ENCODE measurements around the gene NXPH4. TPM values are rescaled to one million over a fixed set of nuclear protein-coding genes. Genes with fewer than 3 reads are reported as not detected.

NXPH4 gene
- total RNA-seq (2014; rRNA removed; shearing (Covaris generic)): 5.6 and 10.7 TPM in 2 replicates

GRCh38 chr12:57216014-57216911 is at the start of gene NXPH4:
TSS of gene NXPH4 (plus strand) at chr12:57216794. CDS start at chr12:57216970, 176 bp downstream.
- DNase-seq (ENCODE audit: low spot score): no peak

GRCh38 chr12:57166971-57167371 is 49.6 kb upstream of the NXPH4 start:
- DNase-seq (ENCODE audit: low spot score): no peak

- no peak for DNase-seq (ENCODE audit: low spot score)
These were observed 48.5 kb upstream of the NXPH4 start for GRCh38 chr12:57168058-57168457.

- DNase-seq (ENCODE audit: low spot score): no peak
These were observed 47.4 kb upstream of the NXPH4 start for GRCh38 chr12:57169046-57169795.

- no peak for DNase-seq (ENCODE audit: low spot score)
These were observed 46.6 kb upstream of the NXPH4 start for GRCh38 chr12:57169969-57170368.

- no peak for DNase-seq (ENCODE audit: low spot score)
These were observed 46.2 kb upstream of the NXPH4 start for GRCh38 chr12:57170408-57170807.

- no peak for DNase-seq (ENCODE audit: low spot score)
These were observed 45.7 kb upstream of the NXPH4 start for GRCh38 chr12:57170927-57171326.

GRCh38 chr12:57171668-57172067 is 44.9 kb upstream of the NXPH4 start:
- DNase-seq (ENCODE audit: low spot score): no peak

GRCh38 chr12:57173089-57173488 is 43.5 kb upstream of the NXPH4 start:
- no peak for DNase-seq (ENCODE audit: low spot score)

GRCh38 chr12:57173683-57174082 is 42.9 kb upstream of the NXPH4 start:
- DNase-seq (ENCODE audit: low spot score): no peak

GRCh38 chr12:57175428-57176138 is 41.0 kb upstream of the NXPH4 start:
- DNase-seq (ENCODE audit: low spot score): peak; percentile 53

- no peak for DNase-seq (ENCODE audit: low spot score)
These were observed 40.5 kb upstream of the NXPH4 start for GRCh38 chr12:57176139-57176477.

- DNase-seq (ENCODE audit: low spot score): no peak
These were observed 39.7 kb upstream of the NXPH4 start for GRCh38 chr12:57176846-57177245.

- no peak for DNase-seq (ENCODE audit: low spot score)
These were observed 39.2 kb upstream of the NXPH4 start for GRCh38 chr12:57177354-57177753.

- no peak for DNase-seq (ENCODE audit: low spot score)
These were observed 38.4 kb upstream of the NXPH4 start for GRCh38 chr12:57178213-57178612.

GRCh38 chr12:57179331-57180086 is 37.1 kb upstream of the NXPH4 start:
- no peak for DNase-seq (ENCODE audit: low spot score)

GRCh38 chr12:57180321-57180989 is 36.1 kb upstream of the NXPH4 start:
- DNase-seq (ENCODE audit: low spot score): no peak

- no peak for DNase-seq (ENCODE audit: low spot score)
These were observed 35.5 kb upstream of the NXPH4 start for GRCh38 chr12:57181072-57181471.

- no peak for DNase-seq (ENCODE audit: low spot score)
These were observed 34.9 kb upstream of the NXPH4 start for GRCh38 chr12:57181561-57182155.

- DNase-seq (ENCODE audit: low spot score): peak; percentile 53
These were observed 33.5 kb upstream of the NXPH4 start for GRCh38 chr12:57182918-57183575.
